Central memory CD4-positive, alpha-beta T cell (primary cell): Measurements from ENCODE around the gene MDGA2.

ENCODE experiments used
- DNase-seq: peaks from one replicate; pipeline ENCODE4 v3.0.0; 2022

Gene MDGA2

GRCh38 chr14:47619392-47619791 lies 56.0 kb downstream of the MDGA2 start:
- DNase-seq = no peak

GRCh38 chr14:47606566-47606965 lies 68.8 kb downstream of the MDGA2 start:
- DNase-seq = no peak

- DNase-seq = no peak
These were observed 78.5 kb downstream of the MDGA2 start for GRCh38 chr14:47596860-47597259.

- DNase-seq = no peak
These were observed 79.2 kb downstream of the MDGA2 start for GRCh38 chr14:47596232-47596631.

- DNase-seq = no peak
These were observed 79.9 kb downstream of the MDGA2 start for GRCh38 chr14:47595552-47595951.

- DNase-seq = no peak
These were observed 84.5 kb downstream of the MDGA2 start for GRCh38 chr14:47590767-47591495.

GRCh38 chr14:47585447-47585846 lies 90.0 kb downstream of the MDGA2 start:
- DNase-seq = no peak

GRCh38 chr14:47567273-47567672 lies 108.1 kb downstream of the MDGA2 start:
- DNase-seq = no peak

GRCh38 chr14:47557894-47558293 lies 117.5 kb downstream of the MDGA2 start:
- DNase-seq = no peak

- DNase-seq = no peak
These were observed 120.1 kb downstream of the MDGA2 start for GRCh38 chr14:47555333-47555732.

GRCh38 chr14:47549886-47550285 lies 125.5 kb downstream of the MDGA2 start:
- DNase-seq = no peak

- DNase-seq = no peak
These were observed 131.9 kb downstream of the MDGA2 start for GRCh38 chr14:47543459-47543858.

GRCh38 chr14:47541662-47542061 lies 133.7 kb downstream of the MDGA2 start:
- DNase-seq = no peak

GRCh38 chr14:47539031-47539461 lies 136.4 kb downstream of the MDGA2 start:
- DNase-seq = no peak

- no peak for DNase-seq
These were observed 139.1 kb downstream of the MDGA2 start for GRCh38 chr14:47536341-47536740.

- DNase-seq = no peak
These were observed 148.7 kb downstream of the MDGA2 start for GRCh38 chr14:47526591-47527244.

GRCh38 chr14:47524524-47524923 lies 150.9 kb downstream of the MDGA2 start:
- DNase-seq = no peak

GRCh38 chr14:47520382-47520781 lies 155.0 kb downstream of the MDGA2 start:
- no peak for DNase-seq

GRCh38 chr14:47511829-47512228 lies 163.6 kb downstream of the MDGA2 start:
- no peak for DNase-seq

GRCh38 chr14:47509957-47510356 lies 165.4 kb downstream of the MDGA2 start:
- DNase-seq = no peak

- no peak for DNase-seq
These were observed 167.5 kb downstream of the MDGA2 start for GRCh38 chr14:47507861-47508260.

- DNase-seq = no peak
These were observed 175.0 kb downstream of the MDGA2 start for GRCh38 chr14:47500369-47500768.

- DNase-seq = no peak
These were observed 184.6 kb downstream of the MDGA2 start for GRCh38 chr14:47490766-47491165.

GRCh38 chr14:47490353-47490752 lies 185.1 kb downstream of the MDGA2 start:
- DNase-seq = no peak

- no peak for DNase-seq
These were observed 190.0 kb downstream of the MDGA2 start for GRCh38 chr14:47485421-47485820.
